ENCODE measurements around the gene ELAVL3.

ELAVL3 gene

DNA sequence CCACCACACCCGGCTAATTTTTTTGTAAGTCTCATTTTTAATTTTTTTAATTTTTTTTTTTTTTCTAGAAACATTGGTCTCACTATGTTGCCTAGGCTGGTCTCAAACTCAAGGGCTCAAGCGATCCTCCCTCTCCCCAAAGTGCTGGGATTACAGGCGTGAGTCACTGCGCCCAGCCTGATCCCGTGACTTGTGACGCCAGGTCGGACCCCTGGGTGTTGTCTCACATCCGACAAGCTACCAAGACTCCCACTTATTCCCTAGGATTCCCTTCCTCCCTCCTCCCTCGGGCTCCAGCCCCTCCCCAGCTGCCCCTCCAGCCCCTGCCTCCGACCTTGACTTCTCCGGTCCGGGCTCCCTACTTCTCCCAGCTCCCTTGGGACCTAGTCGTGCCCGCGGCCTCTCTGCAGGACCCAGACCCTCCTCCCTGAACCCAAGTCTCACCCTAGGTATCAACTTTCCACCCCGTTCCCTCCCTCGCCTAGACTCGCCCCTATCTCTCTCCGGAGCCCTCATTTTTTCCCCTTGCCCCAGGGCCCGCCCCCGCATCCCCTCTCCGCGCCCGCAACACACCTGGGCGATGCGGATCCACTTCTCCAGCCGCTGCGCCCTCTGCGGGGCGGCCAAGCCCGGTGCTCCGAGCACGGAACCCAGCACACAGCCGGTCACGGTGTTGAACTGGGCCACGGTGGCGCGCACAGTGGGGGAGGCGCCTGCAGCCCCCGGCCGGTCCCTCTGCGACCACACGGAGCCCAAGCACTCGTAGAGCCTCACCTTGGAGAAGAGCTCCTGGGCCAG lies 74.8 kb downstream of the ELAVL3 start:
- no peak for DNase-seq

DNA sequence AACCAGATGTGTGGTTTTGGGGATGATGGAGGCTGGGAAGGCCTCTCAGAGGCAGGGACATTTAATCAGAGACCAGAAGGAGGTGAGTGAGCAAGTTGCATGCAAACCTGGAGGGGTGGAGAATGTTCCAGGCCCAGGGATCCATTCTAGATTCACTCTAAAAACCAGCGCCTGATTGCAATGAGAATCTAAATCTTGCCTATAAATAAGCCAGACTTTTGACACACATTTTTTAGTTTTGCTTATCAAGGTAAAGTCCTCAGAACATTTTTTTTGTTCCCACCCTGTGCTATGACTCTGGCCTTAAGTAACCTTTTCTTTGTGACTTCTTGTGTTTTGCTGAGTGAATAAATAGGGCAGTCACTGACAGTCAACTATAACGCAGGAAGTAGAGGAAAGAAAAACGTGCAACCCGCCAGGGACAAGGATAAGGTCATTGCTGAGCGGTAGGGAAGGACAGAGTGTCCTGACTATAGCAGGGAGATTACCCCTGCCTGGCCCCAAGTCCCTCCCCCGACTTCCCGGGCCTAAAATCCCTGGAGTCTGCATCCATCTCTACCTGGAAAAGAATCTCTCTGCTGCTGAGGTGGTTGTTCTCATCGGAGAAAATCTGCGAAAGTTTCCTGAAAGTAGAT lies 76.1 kb downstream of the ELAVL3 start:
- no peak for DNase-seq

- no peak for DNase-seq
Observed at GRCh38 chr19:11401808-11402543, 78.9 kb downstream of the ELAVL3 start.
